SK-N-MC (cell line): ENCODE data around the gene ROBO2.

Experiments
- EZH2 ChIP-seq: fragments of 200-600 bp; sonication (generic); IDR thresholded peaks from one replicate; pipeline ENCODE4 v1.6.1; 2017; ENCODE audit warnings: antibody characterized with exemption
- POLR2AphosphoS5 ChIP-seq: IDR thresholded peaks from 2 replicates; pipeline ENCODE4 v1.6.1; 2012; ENCODE audit warnings: mild to moderate bottlenecking, low read depth, low read length, borderline replicate concordance

DNA sequence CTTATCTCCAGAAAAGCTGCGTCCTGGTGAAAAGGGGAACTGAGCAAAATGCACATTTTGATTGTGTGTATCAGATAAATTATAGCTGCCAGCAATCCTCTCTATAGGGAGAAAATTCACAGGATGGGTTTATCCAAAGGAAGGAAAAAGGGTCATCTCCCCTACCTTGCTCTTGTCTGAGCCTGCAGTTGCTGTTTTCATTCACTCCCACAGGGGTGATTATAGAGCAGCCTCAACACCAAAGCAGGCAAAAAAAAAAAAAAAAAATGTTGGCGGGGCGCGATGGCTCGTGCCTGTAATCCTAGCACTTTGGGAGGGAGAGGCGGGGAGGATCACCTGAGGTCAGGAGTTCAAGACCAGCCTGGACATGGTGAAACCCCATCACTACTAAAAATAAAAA is 333.7 kb downstream of the ROBO2 start:
- TF ChIP-seq EZH2 (no peak), POLR2AphosphoS5 (no peak)
